DOHH2 (cell line): ENCODE measurements around the gene CA7.

Source experiments
- H3F3A ChIP-seq: fragments of 200-600 bp; sonication (generic), shearing (Covaris generic); 2 replicates; pipeline ENCODE4 v1.6.0; 2016; ENCODE audit warnings: antibody characterized with exemption, mild to moderate bottlenecking; ENCODE audit not compliant: control insufficient read depth, insufficient read depth
- H3K27ac ChIP-seq: fragments of 200-600 bp; sonication (generic); 2 replicates; pipeline ENCODE4 v1.5.1; 2014; ENCODE audit warnings: low read depth, mild to moderate bottlenecking, low read length, moderate library complexity
- H3K27me3 ChIP-seq: fragments of 200-600 bp; sonication (generic); 2 replicates; pipeline ENCODE4 v1.6.1; 2014; ENCODE audit warnings: mild to moderate bottlenecking, low read length, mixed read lengths; ENCODE audit not compliant: control insufficient read depth
- H3K36me3 ChIP-seq: fragments of 200-600 bp; sonication (generic); 2 replicates; pipeline ENCODE4 v1.6.1; 2014; ENCODE audit warnings: mild to moderate bottlenecking, low read length, moderate library complexity, mixed read lengths; ENCODE audit not compliant: control insufficient read depth
- H3K4me1 ChIP-seq: fragments of 200-600 bp; sonication (generic); 2 replicates; pipeline ENCODE4 v1.6.1; 2014; ENCODE audit warnings: mild to moderate bottlenecking, low read length, mixed read lengths; ENCODE audit not compliant: control insufficient read depth
- H3K4me2 ChIP-seq: fragments of 200-600 bp; sonication (generic); 2 replicates; pipeline ENCODE4 v1.6.0; 2014; ENCODE audit warnings: mild to moderate bottlenecking, low read length, moderate library complexity
- H3K4me3 ChIP-seq: fragments of 200-600 bp; sonication (generic); 2 replicates; pipeline ENCODE4 v1.5.1; 2014; ENCODE audit warnings: mild to moderate bottlenecking, low read length, mixed read lengths
- H3K79me2 ChIP-seq: fragments of 200-600 bp; sonication (generic); 2 replicates; pipeline ENCODE4 v1.6.1; 2014; ENCODE audit warnings: mild to moderate bottlenecking, low read length, mixed read lengths; ENCODE audit not compliant: control insufficient read depth
- H3K9me2 ChIP-seq: fragments of 200-600 bp; sonication (generic); replicated peaks from 2 replicates; pipeline ENCODE4 v1.6.1; 2014; ENCODE audit warnings: mild to moderate bottlenecking, low read length, mixed read lengths; ENCODE audit not compliant: control insufficient read depth
- H3K9me3 ChIP-seq: fragments of 200-600 bp; sonication (generic); 2 replicates; pipeline ENCODE4 v1.6.1; 2014; ENCODE audit warnings: antibody characterized with exemption, low read length, mixed read lengths; ENCODE audit not compliant: control insufficient read depth, insufficient read depth
- H4K20me1 ChIP-seq: fragments of 200-600 bp; sonication (generic); 2 replicates; pipeline ENCODE4 v1.6.0; 2014; ENCODE audit warnings: low read depth, mild to moderate bottlenecking, antibody characterized with exemption, low read length, moderate library complexity; ENCODE audit not compliant: control insufficient read depth, insufficient read depth
- CTCF ChIP-seq: fragments of 200-600 bp; sonication (generic); IDR thresholded peaks from one replicate; pipeline ENCODE4 v1.5.1; 2014; ENCODE audit warnings: antibody characterized with exemption, mild to moderate bottlenecking, low read depth, low read length; ENCODE audit not compliant: poor library complexity, severe bottlenecking
- EZH2phosphoT487 ChIP-seq: fragments of 200-600 bp; sonication (generic); IDR thresholded peaks from 2 replicates; pipeline ENCODE4 v1.6.1; 2017; ENCODE audit warnings: borderline replicate concordance, mild to moderate bottlenecking, antibody characterized with exemption, low read length, moderate library complexity, mixed read lengths

The CA7 gene

GRCh38 chr16:66851166-66851964, 7.2 kb downstream of the CA7 start:
- Histone ChIP-seq H3K27ac (no peak overlapping the region), H3K9me3 (no peaks in the 10 kb centered on the region), H3K4me1 (no peaks in the 10 kb centered on the region; the same call in 1 of the 2 replicates), H3K4me2 (no peak overlapping the region), H3K27me3 (peaks cover 13% of the 10 kb centered on the region), H3K9me2 (no peaks in the 10 kb centered on the region), H3F3A (no peaks in the 10 kb centered on the region), H4K20me1 (0 out of 2 replicates have a peak, but pooled peaks cover 1% of the 10 kb centered on the region), H3K79me2 (no peaks in the 10 kb centered on the region), H3K4me3 (no peak overlapping the region), H3K36me3 (no peaks in the 10 kb centered on the region)
- TF ChIP-seq EZH2phosphoT487 (no peak), CTCF (no peak)

GRCh38 chr16:66853261-66854139, 9.3 kb downstream of the CA7 start:
- no peak overlapping the region for H3K27ac ChIP-seq
- H3K27me3 ChIP-seq: no peaks in the 10 kb centered on the region
- H3K36me3 ChIP-seq: no peaks in the 10 kb centered on the region
- TF ChIP-seq EZH2phosphoT487: no peak
- TF ChIP-seq CTCF: no peak
- H3K4me3 ChIP-seq: no peak overlapping the region
- peaks cover 7% of the 10 kb centered on the region for H3K4me1 ChIP-seq
- H3F3A ChIP-seq: no peaks in the 10 kb centered on the region
- no peaks in the 10 kb centered on the region for H4K20me1 ChIP-seq
- no peaks in the 10 kb centered on the region for H3K9me3 ChIP-seq
- H3K79me2 ChIP-seq: no peaks in the 10 kb centered on the region
- no peak overlapping the region for H3K4me2 ChIP-seq
- no peaks in the 10 kb centered on the region for H3K9me2 ChIP-seq

GRCh38 chr16:66856184-66856730, 12.0 kb downstream of the CA7 start:
- no peak overlapping the region for H3K4me3 ChIP-seq
- no peak overlapping the region for H3K4me2 ChIP-seq
- TF ChIP-seq EZH2phosphoT487 (no peak), CTCF (no peak)
- no peaks in the 10 kb centered on the region for H4K20me1 ChIP-seq
- no peaks in the 10 kb centered on the region for H3K79me2 ChIP-seq
- no peaks in the 10 kb centered on the region for H3K27me3 ChIP-seq
- H3F3A ChIP-seq: no peaks in the 10 kb centered on the region
- peaks cover 7% of the 10 kb centered on the region for H3K4me1 ChIP-seq
- H3K9me2 ChIP-seq: no peaks in the 10 kb centered on the region
- no peak overlapping the region for H3K27ac ChIP-seq
- no peaks in the 10 kb centered on the region for H3K9me3 ChIP-seq
- H3K36me3 ChIP-seq: no peaks in the 10 kb centered on the region
